Cardiac septum (tissue), 1 donor: ENCODE measurements around the gene ZBTB7C. TPM values are rescaled to one million over a fixed set of nuclear protein-coding genes. Genes with fewer than 3 reads are reported as not detected.

ENCODE experiments used
- DNase-seq: peaks from one replicate; pipeline ENCODE4 v3.0.0-alpha.2; 2020; ENCODE audit warnings: low spot score
- intact Hi-C: fragments of 100-400 bp; cut with DNase I; formaldehyde crosslinking; loops from one replicate; pipeline ENCODE4 v1.14.0; 2022
- total RNA-seq: library from RNA; stranded (reverse); fragmentation: NEBNext Ultra II Directional; extraction: Animal tissue kit (Norgen Biotek cat#: 25700); gene quantifications from one replicate; pipeline ENCODE4 v1.2.1, GENCODE V29; 2021
- donor health status: DM: no; HTN: no; CAD: no.

Gene ZBTB7C
- total RNA-seq, 1 donor from 2014 or later = 8.0 TPM

DNA sequence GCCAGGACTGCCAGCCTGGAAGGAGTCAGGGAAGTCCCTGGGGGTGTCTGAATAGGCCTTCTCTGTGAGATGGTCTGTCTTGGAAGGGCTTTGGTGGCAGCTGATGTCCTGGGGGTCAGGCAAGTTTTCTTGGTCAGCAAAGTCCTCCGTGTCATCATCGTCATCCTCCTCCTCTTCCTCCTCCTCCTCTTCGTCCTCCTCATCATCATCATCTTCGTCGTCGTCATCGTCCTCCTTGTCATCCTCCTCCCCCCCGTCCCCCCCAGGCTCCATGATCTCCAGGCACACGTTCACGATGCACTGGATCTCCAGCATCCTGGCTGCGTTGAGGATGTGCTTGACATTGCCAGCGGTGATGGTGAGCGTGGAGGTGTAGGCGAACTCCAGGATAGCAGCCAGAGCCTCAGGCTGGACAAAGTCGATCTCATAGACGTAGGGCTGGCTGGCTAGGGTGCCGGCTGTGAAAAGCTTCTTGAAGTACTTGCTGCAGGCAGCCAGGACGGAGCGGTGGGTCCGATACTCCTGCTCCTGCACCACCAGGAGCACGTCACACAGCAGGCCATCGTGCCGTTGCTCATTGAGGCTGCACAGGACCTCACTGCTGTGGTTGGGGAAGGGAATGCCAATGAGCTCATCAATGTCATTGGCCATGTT is 368.6 kb downstream of the ZBTB7C start:
- intact Hi-C loops = no loop called here

DNA sequence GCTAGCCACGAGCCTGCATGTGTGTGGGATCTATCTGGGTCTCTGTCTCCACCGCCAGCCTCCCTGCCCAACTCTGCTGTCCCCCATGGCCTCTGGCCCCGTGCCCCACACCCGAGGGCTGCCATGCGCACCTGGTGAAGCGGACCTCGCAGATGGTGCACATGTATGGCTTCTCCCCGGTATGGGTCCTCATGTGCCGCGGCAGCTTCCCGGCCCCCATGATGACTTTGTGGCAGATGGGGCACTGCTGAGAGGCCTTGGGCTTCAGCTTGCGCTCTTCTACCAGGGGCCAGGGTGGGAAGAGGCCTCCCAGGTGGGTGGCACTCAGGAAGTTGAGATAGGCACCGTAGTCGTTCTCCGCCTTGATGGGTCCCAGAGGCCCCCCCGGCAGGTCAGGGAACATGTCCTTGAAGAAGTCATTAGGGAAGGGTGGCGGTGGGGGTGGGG is 369.4 kb downstream of the ZBTB7C start:
- DNase-seq = peak; percentile 73
- intact Hi-C loops = loop anchor here (5.0 to 10.0 kb wide), 2 partner anchors 303 to 625 kb away; no protein-coding TSS in a partner anchor

More for the DNA sequence above, 368.6 kb downstream of the ZBTB7C start:
- no peak for DNase-seq

DNA sequence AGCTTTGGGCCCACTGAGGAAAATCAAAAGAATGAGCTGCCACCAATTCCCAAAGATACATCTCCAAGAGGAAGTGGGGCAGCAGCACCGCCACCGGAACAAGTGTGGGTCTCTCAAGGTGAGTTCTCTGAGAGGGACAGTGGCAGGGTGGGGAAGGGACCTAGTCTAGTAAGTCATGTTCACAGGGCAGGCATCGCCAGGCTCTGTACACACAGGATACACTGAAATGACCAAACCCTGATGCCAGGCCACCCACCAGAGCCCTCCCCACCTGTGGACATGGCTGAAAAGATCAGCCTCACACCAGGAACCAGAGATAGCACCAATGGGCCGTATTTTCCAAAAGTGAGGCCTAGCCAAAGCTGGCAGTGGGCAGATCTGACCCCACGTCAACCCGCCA is 370.5 kb downstream of the ZBTB7C start:
- intact Hi-C loops = loop anchor here (5.0 to 10.0 kb wide), 2 partner anchors 304 to 626 kb away; no protein-coding TSS in a partner anchor

DNA sequence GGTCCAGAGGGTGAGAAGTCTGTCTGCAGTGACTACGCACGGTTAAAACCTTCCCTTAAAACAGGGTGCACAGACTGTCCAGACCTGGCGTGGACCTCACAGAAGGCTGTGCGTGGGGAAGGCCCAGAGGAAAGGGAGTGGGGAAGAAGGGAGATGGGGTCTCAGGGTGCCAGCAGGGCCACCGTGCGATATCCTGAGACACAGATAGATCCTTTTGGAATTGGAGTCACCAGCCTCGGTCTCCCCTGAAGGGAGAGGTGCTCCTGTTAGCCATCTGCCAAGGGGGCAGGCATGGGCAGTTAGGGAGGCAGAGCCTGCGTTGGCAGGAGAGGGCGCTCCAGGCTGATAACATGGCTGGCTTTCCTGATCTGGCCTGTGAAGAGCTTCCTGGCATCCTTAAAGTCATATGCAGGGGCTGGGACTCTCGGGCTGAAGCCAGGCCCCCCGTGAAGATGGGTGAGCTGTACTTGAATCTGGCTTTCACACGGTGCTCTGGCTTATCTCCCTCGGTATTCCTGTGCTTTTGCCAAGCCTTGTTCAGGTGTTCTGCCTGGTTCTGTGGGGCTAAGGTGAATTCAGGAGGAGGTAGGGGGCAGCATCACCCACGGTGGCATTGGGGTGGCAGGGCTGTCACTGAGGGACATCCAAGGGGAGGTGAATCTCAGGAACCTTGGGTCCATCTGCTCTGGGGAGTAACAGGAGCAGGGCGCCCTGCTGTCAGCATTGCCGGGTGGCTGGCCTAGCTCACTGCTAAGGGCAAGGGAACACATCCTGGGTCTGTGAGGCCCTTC is 371.5 kb downstream of the ZBTB7C start:
- intact Hi-C loops = loop anchor here (5.0 to 10.0 kb wide), 2 partner anchors 305 to 627 kb away; no protein-coding TSS in a partner anchor
- DNase-seq = peak; percentile 76

More for the DNA sequence above, 370.5 kb downstream of the ZBTB7C start:
- DNase-seq = peak; percentile 72

DNA sequence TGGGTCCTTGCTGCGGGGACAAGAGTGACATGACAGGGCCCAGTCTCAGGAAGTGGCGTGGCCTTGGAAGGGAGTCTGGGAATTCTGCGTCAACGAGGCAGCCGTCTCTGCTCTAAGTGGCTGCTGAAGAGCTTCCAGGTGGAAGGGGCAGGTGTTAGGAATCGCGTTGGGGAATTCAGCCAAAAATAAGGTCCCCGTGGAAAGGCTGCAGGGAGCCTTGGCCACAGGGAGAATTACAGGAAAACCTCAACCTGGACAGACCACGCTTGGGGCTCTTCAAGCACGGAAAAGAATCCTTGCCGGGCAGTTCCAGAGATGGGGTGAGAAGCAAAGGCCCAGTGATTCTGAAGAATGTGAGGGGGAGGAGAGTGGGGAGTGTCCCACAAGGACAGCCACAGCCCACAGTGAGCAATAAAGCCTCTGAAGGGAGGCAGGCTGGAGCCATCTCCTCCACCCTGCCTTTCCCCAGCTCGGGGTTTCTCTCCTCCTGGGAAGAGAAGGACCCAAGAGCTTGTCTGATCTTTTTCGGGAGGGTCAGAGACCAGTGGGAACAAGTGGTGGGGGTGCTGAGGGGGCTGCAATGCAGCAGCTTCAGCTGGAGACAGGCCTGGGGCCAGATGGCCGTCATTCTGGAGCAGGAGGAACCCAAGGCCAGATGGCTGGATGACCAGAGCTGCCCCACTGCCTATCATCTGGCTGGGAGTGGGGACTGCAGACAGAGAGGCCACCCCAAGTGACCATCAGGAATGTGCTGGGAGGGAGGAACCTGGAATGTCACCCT is 372.4 kb downstream of the ZBTB7C start:
- DNase-seq = peak; percentile 47
- intact Hi-C loops = loop anchor here (5.0 to 10.0 kb wide), 2 partner anchors 305 to 628 kb away; no protein-coding TSS in a partner anchor

DNA sequence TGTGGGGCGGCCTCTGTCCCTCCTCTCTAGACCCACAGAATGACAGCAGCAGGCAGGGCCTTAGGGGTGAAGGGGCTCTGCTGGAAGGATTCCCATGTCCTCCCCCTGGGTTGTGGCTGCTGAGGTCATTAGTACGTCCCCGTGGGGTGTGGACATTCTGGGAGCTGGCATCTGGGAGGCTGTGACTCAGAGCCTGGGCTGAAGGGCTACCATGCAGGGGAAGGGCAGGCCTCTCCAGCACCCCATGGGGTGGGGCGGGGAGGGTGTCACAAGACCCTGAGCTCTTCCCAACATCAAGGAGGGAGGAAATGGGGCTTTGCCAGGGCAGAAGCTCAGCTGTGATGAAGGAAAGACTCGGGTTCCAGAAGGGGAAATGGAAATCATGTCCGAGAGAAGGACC is 373.0 kb downstream of the ZBTB7C start:
- intact Hi-C loops = loop anchor here (5.0 to 10.0 kb wide), 2 partner anchors 306 to 629 kb away; no protein-coding TSS in a partner anchor
- peak; percentile 14 for DNase-seq

DNA sequence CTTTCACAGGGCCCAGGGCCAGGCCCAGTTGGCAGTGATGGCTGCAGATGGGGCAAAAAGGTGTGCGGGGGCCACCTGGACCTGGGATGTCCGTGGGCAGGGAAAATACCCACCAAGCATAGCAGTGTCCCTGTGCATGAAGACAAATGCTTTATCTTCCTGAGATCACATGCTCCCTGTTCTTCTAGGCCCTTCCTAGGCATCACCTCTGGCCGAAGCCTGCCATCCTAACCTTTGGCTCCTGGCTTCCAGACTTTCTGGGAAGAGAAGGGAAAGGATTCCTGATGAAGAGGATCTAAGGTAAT is 373.7 kb downstream of the ZBTB7C start:
- DNase-seq = peak; percentile 46
- intact Hi-C loops = loop anchor here (5.0 to 10.0 kb wide), 2 partner anchors 307 to 629 kb away; no protein-coding TSS in a partner anchor

DNA sequence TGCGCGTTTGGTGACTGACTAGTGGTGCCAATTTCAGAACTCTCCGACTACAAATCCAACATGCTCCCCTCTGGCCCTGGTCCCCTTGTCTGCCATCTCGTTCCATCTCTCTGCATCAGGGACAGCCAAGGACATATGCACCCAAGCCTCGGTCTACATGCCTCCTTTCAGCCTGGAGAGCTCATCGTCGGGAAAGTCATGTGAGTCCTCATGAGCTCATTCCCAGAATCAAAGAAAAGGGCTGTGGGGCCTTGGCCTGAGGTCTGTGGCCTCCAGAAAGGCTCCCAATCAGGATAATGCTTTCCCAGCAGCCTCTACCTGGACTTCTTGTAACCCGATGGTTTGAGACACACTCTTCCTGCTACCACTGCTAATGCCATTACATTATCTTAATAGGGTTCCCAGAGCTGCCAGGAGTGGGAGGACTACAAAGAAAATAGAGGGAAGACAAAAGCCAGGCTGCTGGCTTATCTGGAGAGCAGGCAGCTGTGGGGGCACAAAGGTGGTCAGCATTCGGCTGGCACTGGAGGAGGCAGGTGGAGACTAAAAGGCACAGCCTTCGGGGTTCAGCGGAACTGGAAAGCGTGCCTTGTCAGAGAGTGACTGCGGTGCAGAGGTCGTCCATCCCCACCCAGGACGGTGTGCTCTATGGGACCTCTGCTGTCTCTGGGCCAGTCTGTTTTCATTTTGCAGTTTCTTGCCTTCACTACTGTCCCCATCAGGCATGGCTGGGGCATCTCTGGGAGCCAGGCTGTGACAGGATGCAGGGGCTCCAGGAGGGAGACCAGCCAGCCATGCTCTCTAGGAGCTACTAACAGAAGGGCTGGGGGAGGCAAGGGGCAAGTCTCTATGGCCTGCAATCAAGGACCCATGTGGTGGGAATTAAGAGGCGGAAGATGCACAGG is 374.3 kb downstream of the ZBTB7C start:
- DNase-seq = peak; percentile 68
- intact Hi-C loops = loop anchor here (5.0 to 10.0 kb wide), 2 partner anchors 307 to 630 kb away; no protein-coding TSS in a partner anchor

DNA sequence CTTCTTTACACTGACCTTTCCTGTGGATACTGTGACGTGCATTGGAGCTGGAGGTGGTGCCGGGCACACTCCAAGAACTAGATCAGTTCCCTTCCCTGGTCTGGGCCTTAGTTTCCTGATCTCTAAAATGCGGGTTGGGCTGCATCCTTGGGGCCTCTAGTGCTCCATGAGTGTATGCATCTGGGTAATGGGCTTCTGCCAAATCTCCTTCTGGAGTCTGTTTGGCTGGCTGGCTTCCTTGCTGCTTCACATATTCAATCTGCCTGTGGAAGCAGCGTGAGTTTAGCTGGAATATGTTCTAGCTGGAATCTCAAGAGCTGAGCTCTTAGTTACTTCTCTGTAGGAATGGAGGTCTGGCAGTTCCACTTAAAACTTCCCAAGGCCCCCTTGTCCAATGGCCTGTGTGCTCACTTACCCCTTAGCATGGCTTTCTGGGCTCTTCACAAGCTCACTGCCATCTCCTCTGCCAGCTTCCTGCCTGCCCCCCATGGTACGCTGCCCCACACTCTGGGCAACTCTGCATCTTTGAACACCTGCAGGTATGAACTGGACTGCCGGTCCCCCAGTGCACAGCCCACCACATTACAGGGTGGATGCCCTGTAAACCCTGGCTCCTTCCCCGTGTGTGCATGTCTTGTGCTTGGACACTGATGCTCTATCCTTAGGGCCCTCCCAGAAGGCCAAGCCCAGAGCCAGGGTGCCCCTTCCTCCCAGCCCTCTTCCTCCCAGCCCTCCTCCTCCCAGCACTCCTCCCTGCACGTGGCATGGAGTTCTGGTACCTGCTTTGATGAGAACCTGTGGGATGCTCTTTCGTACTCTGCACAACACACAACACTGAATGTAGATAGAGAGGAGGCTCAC is 375.2 kb downstream of the ZBTB7C start:
- intact Hi-C loops = loop anchor here (10.0 kb wide), 1 partner anchor 631 kb away; no protein-coding TSS in a partner anchor
- peak; percentile 39 for DNase-seq

DNA sequence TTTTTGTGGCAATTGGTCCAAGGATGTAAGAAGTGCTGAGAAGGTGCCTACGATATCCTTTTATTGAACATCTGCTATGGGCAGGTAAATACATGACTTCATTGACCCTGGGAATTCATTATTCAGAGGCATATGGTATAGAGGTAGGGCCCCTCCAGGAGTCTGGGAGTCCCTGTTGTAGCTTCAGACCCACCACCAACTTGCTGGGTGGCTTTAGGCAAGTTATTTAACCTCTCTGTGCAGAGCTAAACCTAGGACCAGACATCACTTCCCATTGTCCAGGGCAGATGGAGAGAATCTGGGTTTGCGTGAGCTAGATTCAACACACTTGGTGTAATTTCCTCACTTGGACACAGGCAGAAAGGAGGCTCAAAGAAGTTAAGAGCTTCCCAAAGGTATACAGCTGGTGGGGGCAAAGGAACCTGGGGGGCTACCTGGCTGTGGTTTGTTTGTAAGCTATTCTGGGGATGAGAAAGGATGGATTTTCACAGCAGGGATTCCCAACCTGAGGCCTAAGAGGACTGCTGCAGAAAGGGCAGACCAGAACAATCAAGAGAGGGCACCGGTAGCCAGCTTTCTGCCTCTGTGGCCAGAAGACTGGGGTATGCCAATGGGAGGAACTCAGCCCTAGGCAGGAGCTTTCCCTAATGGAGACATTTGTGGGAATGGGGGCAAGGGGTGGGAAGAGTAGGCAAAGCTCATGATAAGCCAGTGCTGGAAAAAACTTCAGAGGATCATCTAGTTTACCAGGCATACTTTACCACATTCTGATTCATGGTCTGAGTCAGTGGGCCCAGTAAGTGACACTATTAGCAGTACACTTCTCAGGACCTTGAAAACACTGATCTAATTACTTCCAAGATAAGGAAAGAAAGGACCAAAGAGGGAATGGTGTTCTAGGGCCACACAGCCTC is 376.1 kb downstream of the ZBTB7C start:
- DNase-seq = peak; percentile 56
- intact Hi-C loops = loop anchor here (10.0 kb wide), 1 partner anchor 632 kb away; no protein-coding TSS in a partner anchor

DNA sequence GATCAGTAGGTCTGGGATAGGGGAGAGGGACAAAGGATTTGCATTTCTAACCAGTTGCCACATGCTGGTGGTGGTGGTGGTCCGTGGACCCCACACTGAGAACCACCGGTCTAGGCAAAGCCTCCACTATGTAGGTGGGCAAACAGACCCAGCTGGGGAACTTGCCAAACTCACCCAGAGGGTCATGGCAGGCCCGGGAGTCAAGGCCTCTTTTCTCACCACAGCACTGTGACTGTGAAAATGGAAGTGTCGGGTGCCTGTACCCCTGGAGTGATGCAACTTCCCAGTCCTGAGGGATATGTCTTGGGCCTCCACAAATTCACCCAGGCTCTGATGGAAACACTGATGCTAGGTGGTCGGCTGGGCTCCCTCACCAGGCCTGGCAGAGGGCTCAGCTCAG is 377.5 kb downstream of the ZBTB7C start:
- intact Hi-C loops = loop anchor here (2.0 to 10.0 kb wide), 2 partner anchors 415 to 633 kb away; no protein-coding TSS in a partner anchor
- DNase-seq = peak; percentile 43

DNA sequence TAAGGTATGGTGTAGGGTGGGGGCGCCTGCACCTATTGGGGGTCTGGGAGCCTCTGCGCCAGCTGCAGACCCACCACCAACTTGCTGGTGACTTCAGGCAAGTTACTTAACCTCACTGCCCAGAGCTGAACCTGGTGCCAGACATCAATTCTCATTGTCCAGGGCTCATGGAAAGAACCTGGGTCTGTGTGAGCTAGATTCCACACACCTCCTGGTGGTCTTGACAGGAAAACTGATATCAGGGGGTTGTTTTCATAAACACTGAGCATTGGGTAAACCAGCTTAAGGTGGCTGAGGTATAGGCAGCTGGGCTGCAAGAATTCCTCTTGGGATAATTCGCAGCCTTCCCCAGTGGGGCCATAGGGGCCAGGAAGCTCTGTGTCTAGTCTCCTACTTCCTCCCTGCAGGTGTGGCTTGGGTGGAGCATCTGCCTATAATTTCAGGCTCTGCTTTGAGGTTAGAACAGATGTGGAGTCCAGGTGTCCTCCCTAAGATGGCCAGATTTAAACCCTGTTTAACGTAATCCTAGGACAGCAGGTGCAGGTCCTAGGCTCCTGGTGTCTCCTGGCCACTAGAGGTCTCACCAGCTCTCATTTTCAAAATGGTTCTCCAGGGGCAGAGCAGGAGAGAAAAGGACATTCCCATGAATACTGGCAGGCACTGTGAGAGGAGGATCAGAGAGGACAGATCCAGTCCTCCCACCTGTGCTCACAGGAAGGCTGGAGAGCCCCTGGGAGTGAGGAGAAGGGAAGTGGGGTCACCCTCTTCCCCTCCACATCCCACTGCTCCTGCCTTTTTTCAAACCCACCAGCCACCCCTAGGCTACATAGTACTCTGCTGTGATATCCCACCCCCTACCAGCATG is 378.3 kb downstream of the ZBTB7C start:
- peak; percentile 57 for DNase-seq
- intact Hi-C loops = loop anchor here (2.0 to 10.0 kb wide), 2 partner anchors 416 to 634 kb away; no protein-coding TSS in a partner anchor

DNA sequence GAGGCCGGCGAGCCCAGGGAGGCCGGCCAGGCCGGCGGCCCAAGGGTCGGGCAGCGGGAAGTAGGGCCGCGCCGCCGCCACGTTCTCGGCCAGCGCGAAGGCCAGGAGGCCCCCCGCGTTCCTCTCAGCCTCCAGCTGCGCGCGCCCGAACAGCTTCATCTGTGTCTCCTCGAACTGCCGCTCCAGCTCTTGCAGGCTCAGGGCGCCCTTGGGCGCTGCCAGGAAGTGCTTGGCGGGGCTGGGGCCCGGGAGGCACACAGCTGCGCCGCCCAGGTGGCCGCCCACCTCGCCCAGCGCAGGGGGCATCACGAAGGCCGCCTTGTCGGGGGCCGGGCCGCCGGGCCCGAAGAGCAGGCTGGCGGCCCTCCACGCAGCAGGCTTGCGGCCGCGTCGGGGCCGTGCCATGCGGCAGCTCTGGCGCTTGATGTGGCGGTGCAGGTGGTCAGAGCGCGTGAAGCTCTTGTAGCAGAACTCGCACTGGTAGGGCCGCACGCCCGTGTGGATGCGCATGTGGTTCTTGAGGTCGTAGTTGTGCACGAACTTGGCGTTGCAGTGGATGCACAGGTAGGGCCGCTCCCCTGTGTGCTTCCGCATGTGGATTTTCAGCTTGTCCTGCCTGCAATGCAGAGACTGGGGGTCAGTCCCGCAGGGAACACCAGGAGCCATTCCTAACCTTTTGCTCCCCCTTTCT is 379.7 kb downstream of the ZBTB7C start:
- peak; percentile 54 for DNase-seq
- intact Hi-C loops = no loop called here

DNA sequence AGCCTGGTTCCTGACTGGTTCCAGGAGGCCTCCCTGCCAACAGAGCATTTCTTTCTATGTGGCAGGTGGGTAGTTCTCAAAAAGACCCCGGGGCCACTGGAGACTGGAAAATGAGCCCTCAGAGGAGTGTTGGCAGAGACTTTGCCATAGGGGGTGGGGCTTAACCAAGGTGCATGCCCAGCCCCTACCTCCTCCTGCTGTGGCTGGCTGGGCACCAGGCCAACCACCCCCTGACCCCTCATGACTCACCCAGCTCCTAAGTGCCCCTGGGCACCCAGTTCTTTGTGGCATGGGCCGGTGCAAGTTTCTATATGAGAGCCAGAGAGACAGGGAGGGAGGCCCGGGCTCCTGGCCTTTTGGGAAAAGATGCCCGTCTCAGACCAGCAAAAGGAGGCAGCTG is 380.5 kb downstream of the ZBTB7C start:
- DNase-seq = peak; percentile 50
- intact Hi-C loops = no loop called here

DNA sequence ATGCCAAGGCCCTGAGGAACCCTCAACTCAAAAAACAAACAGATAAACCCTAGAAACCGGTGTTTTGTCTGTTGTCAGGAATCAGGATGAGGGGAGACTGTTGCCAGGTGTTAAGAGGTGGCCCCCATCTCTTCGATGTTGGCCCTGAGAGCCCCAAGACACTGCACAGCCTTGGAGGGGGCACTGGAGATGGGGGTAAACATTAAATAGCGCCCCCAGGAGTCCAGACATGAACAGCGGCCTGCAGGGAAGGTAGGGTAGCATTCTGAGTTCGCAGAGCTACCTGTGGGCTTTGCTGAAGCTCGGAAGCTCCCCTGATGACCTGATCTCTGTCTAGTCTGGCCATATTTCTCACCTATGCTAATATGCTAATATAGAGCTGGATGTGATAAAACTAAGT is 381.1 kb downstream of the ZBTB7C start:
- peak; percentile 46 for DNase-seq
- intact Hi-C loops = no loop called here
